ENCODE measurements around the gene HSD17B11. TPM values are rescaled to one million over a fixed set of nuclear protein-coding genes. Genes with fewer than 3 reads are reported as not detected.

Gene HSD17B11
- total RNA-seq, 1 experiment from 2014 or later, result 14.0 TPM

- H3K27me3 Mint-ChIP-seq (ENCODE audit: low read depth), result no peaks in the 10 kb centered on the region
- H3K9me3 Mint-ChIP-seq, result peaks cover 20% of the 10 kb centered on the region
- ChIA-PET CTCF (no interaction called here), POLR2A (no interaction called here)
- DNase-seq (ENCODE audit: low spot score) (no peak), ATAC-seq (no peak)
- H3K27ac Mint-ChIP-seq, result no peak overlapping the region
- no peak overlapping the region for H3K4me3 Mint-ChIP-seq
- peaks cover 32% of the 10 kb centered on the region for H3K36me3 Mint-ChIP-seq
- no peak for TF ChIP-seq E2F1 (CRISPR knock-in tag; IDR thresholded peaks at IDR 0.05)
- TF ChIP-seq ZNF671 (CRISPR knock-in tag; IDR thresholded peaks at IDR 0.05), result no peak
- TF ChIP-seq ATF2 (CRISPR knock-in tag; IDR thresholded peaks at IDR 0.05; ENCODE audit: borderline replicate concordance, low read depth), result no peak
- no peak for TF ChIP-seq ZNF423 (CRISPR knock-in tag; IDR thresholded peaks at IDR 0.05)
- no peak for TF ChIP-seq SMAD3 (CRISPR knock-in tag; IDR thresholded peaks at IDR 0.05; ENCODE audit: borderline replicate concordance)
- no peak for TF ChIP-seq TCF7 (CRISPR knock-in tag; IDR thresholded peaks at IDR 0.05; ENCODE audit: low read depth)
- TF ChIP-seq ATF6 (CRISPR knock-in tag; IDR thresholded peaks at IDR 0.05), result no peak
- TF ChIP-seq OVOL2 (CRISPR knock-in tag; IDR thresholded peaks at IDR 0.05; ENCODE audit: borderline replicate concordance), result no peak
- peaks cover 9% of the 10 kb centered on the region for H3K4me1 Mint-ChIP-seq
These were observed 53.6 kb downstream of the HSD17B11 start for GRCh38 chr4:87337361-87337760.

GRCh38 chr4:87333267-87333666, 57.7 kb downstream of the HSD17B11 start:
- TF ChIP-seq PREB (CRISPR knock-in tag; IDR thresholded peaks at IDR 0.05; ENCODE audit: borderline replicate concordance), result no peak
- TF ChIP-seq ZNF317 (CRISPR knock-in tag; IDR thresholded peaks at IDR 0.05; ENCODE audit: borderline replicate concordance, low read depth), result no peak
- TF ChIP-seq RORB (CRISPR knock-in tag; IDR thresholded peaks at IDR 0.05), result no peak
- TF ChIP-seq NR3C1 (CRISPR knock-in tag; conservative IDR thresholded peaks at IDR 0.05; ENCODE audit: low read depth), result no peak
- TF ChIP-seq ATF3 (CRISPR knock-in tag; conservative IDR thresholded peaks at IDR 0.05), result no peak
- no peak for TF ChIP-seq E2F4 (CRISPR knock-in tag; IDR thresholded peaks at IDR 0.05; ENCODE audit: borderline replicate concordance, low read depth)
- no peak for TF ChIP-seq EMX1 (CRISPR knock-in tag; IDR thresholded peaks at IDR 0.05)
- TF ChIP-seq ZNF423 (CRISPR knock-in tag; IDR thresholded peaks at IDR 0.05), result no peak
- TF ChIP-seq ZNF263 (CRISPR knock-in tag; IDR thresholded peaks at IDR 0.05; ENCODE audit: low read depth), result no peak
- TF ChIP-seq ZNF671 (CRISPR knock-in tag; IDR thresholded peaks at IDR 0.05), result no peak
- no peak for TF ChIP-seq USF1 (CRISPR knock-in tag; IDR thresholded peaks at IDR 0.05)
- no peak for TF ChIP-seq OVOL2 (CRISPR knock-in tag; IDR thresholded peaks at IDR 0.05; ENCODE audit: borderline replicate concordance)
- Mint-ChIP-seq H3K9me3 (peaks cover 23% of the 10 kb centered on the region), H3K4me3 (no peak overlapping the region), H3K4me1 (peaks cover 9% of the 10 kb centered on the region), H3K27ac (no peak overlapping the region), H3K36me3 (peaks cover 30% of the 10 kb centered on the region), H3K27me3 (ENCODE audit: low read depth) (no peaks in the 10 kb centered on the region; the same call in 1 of the 2 replicates)
- CTCF ChIA-PET, result no interaction called here
- POLR2A ChIA-PET, result no interaction called here
- no peak for ATAC-seq
- DNase-seq (ENCODE audit: low spot score), result no peak
